Gastroesophageal sphincter (tissue), 3 donors: ENCODE measurements around the gene FKTN.

Experiments used
- POLR2A ChIP-seq, 2 donors: fragments of 450-650 bp; IDR thresholded peaks; one replicate each; pipeline ENCODE4 v1.6.1; 2017; ENCODE audit warnings: antibody characterized with exemption in 2 of 2, mild to moderate bottlenecking in 2 of 2, moderate library complexity in 1 of 2
- POLR2AphosphoS5 ChIP-seq: sonication (generic); formaldehyde crosslinking; IDR thresholded peaks from one replicate; pipeline ENCODE4 v1.6.1; 2017; ENCODE audit warnings: antibody characterized with exemption
- TF ChIP-seq, protein P1 (sequence below), 4 experiments: fragments of 200-600 bp in 2 of 4; fragments of 450-650 bp in 2 of 4; sonication (generic) in 1 of 4; IDR thresholded peaks; one replicate each; pipeline ENCODE4 v1.5.1; 2017 to 2019; ENCODE audit warnings: antibody characterized with exemption in 4 of 4, mild to moderate bottlenecking in 2 of 4, moderate library complexity in 2 of 4

DNA sequence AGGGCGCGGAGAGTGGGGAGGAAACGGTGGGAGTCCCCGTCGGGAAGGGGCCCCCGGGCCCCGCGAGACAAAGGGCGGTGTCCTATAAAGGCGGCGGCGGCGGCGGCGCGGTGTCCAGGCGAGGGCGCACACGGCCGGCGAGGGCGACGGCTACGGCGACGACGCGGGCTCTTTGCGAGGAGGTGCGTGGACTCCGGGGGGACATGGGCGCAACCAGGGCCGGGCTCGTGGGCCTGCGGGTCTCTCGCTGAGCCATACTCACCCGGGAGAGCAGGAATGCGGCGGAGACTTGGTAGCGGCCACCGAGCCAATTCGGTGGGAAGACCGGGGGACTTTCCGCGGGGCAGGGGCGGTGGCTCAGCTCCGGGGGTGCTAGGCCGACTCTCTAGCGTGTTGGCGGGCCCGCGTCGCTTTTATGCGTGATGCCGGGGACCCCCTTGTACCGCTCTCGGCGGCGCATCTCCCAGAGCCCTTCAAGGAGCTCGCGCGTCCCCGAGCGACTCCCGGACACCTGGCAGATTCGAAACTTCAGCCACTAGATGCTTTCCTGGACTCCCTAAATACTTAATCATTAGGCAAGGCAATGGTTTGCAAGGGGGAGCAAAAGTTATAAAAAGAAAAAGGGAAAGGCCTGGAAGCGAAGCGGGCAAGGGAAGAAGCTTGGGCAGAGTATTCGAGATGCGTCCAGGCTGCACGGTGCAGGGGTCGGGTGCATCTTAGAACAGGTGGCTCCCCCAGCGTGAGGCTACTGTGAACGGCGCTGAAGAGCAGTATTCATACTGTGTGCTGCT lies 98.4 kb downstream of the FKTN start:
- TF ChIP-seq, protein P1, sequence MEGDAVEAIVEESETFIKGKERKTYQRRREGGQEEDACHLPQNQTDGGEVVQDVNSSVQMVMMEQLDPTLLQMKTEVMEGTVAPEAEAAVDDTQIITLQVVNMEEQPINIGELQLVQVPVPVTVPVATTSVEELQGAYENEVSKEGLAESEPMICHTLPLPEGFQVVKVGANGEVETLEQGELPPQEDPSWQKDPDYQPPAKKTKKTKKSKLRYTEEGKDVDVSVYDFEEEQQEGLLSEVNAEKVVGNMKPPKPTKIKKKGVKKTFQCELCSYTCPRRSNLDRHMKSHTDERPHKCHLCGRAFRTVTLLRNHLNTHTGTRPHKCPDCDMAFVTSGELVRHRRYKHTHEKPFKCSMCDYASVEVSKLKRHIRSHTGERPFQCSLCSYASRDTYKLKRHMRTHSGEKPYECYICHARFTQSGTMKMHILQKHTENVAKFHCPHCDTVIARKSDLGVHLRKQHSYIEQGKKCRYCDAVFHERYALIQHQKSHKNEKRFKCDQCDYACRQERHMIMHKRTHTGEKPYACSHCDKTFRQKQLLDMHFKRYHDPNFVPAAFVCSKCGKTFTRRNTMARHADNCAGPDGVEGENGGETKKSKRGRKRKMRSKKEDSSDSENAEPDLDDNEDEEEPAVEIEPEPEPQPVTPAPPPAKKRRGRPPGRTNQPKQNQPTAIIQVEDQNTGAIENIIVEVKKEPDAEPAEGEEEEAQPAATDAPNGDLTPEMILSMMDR (IDR thresholded peaks at IDR 0.05): peak in 2 of 4 experiments; percentile 32 to 60
- TF ChIP-seq POLR2AphosphoS5 (no peak), POLR2A (IDR thresholded peaks at IDR 0.05) (no peak)
